ENCODE results near the gene PPP1R13B.

The PPP1R13B gene

DNA sequence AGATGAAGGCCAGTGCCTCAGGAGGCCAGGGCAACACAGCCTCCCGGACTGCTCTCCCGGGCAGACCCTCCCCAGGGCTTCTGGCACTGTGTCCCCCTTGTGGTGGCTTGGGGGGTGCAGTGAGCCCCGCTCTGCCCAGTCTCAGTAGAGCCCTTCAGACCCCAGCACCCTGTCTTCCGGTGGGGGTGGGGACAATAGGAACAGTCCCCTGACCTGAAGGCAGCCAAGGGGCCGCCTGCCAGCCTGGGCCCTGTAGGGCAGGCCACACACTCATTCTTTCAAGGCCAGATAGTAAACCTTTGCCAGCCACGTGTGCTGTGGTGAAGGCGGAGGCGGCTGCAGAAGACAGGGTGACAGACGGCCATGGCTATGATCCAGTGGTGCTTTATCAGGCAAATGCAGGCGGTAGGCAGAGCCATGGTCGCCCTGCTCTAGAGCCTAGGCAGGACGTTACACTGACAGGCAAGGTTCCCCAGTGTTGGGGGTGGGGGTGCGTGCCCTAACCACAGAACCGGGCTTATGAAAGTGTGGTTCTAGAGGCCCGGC, 116.8 kb downstream of the PPP1R13B start:
- ChIA-PET POLR2A (no interaction called here), CTCF (no interaction called here)
- H3K36me3 ChIP-seq (ENCODE audit: control insufficient read depth in 2 of 2, insufficient read depth in 1 of 2, low read length in 2 of 2): peaks cover 0 to 83% of the 10 kb centered on the region in 2 experiments; a peak in 2 of 3 replicates
- no peak overlapping the region for H3K4me3 ChIP-seq (ENCODE audit: low read depth, low read length)
- TF ChIP-seq, protein P1, sequence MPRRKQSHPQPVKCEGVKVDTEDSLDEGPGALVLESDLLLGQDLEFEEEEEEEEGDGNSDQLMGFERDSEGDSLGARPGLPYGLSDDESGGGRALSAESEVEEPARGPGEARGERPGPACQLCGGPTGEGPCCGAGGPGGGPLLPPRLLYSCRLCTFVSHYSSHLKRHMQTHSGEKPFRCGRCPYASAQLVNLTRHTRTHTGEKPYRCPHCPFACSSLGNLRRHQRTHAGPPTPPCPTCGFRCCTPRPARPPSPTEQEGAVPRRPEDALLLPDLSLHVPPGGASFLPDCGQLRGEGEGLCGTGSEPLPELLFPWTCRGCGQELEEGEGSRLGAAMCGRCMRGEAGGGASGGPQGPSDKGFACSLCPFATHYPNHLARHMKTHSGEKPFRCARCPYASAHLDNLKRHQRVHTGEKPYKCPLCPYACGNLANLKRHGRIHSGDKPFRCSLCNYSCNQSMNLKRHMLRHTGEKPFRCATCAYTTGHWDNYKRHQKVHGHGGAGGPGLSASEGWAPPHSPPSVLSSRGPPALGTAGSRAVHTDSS (tag by site-specific recombination; IDR thresholded peaks at IDR 0.05): no peak
- TF ChIP-seq ZNF510 (tag by site-specific recombination; IDR thresholded peaks at IDR 0.05; ENCODE audit: insufficient replicate concordance): no peak
- TF ChIP-seq ZNF24 (tag by site-specific recombination; IDR thresholded peaks at IDR 0.05): no peak
- TF ChIP-seq KLF10 (tag by site-specific recombination; IDR thresholded peaks at IDR 0.05): no peak
- TF ChIP-seq, protein P2, sequence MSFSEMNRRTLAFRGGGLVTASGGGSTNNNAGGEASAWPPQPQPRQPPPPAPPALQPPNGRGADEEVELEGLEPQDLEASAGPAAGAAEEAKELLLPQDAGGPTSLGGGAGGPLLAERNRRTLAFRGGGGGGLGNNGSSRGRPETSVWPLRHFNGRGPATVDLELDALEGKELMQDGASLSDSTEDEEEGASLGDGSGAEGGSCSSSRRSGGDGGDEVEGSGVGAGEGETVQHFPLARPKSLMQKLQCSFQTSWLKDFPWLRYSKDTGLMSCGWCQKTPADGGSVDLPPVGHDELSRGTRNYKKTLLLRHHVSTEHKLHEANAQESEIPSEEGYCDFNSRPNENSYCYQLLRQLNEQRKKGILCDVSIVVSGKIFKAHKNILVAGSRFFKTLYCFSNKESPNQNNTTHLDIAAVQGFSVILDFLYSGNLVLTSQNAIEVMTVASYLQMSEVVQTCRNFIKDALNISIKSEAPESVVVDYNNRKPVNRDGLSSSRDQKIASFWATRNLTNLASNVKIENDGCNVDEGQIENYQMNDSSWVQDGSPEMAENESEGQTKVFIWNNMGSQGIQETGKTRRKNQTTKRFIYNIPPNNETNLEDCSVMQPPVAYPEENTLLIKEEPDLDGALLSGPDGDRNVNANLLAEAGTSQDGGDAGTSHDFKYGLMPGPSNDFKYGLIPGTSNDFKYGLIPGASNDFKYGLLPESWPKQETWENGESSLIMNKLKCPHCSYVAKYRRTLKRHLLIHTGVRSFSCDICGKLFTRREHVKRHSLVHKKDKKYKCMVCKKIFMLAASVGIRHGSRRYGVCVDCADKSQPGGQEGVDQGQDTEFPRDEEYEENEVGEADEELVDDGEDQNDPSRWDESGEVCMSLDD (tag by site-specific recombination; IDR thresholded peaks at IDR 0.05): no peak
- no peak for TF ChIP-seq ZNF501 (tag by site-specific recombination; IDR thresholded peaks at IDR 0.05)
- TF ChIP-seq, protein P3, sequence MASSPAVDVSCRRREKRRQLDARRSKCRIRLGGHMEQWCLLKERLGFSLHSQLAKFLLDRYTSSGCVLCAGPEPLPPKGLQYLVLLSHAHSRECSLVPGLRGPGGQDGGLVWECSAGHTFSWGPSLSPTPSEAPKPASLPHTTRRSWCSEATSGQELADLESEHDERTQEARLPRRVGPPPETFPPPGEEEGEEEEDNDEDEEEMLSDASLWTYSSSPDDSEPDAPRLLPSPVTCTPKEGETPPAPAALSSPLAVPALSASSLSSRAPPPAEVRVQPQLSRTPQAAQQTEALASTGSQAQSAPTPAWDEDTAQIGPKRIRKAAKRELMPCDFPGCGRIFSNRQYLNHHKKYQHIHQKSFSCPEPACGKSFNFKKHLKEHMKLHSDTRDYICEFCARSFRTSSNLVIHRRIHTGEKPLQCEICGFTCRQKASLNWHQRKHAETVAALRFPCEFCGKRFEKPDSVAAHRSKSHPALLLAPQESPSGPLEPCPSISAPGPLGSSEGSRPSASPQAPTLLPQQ (tag by site-specific recombination; IDR thresholded peaks at IDR 0.05): no peak
- no peak for TF ChIP-seq EGR2 (tag by site-specific recombination; IDR thresholded peaks at IDR 0.05; ENCODE audit: low read depth)
- no peak for TF ChIP-seq ZFP3 (tag by site-specific recombination; IDR thresholded peaks at IDR 0.05; ENCODE audit: low read depth)
- no peak for TF ChIP-seq ZNF530 (tag by site-specific recombination; IDR thresholded peaks at IDR 0.05; ENCODE audit: low read depth)
- no peak for TF ChIP-seq ZNF561 (tag by site-specific recombination; IDR thresholded peaks at IDR 0.05; ENCODE audit: borderline replicate concordance)
- TF ChIP-seq, protein P4, sequence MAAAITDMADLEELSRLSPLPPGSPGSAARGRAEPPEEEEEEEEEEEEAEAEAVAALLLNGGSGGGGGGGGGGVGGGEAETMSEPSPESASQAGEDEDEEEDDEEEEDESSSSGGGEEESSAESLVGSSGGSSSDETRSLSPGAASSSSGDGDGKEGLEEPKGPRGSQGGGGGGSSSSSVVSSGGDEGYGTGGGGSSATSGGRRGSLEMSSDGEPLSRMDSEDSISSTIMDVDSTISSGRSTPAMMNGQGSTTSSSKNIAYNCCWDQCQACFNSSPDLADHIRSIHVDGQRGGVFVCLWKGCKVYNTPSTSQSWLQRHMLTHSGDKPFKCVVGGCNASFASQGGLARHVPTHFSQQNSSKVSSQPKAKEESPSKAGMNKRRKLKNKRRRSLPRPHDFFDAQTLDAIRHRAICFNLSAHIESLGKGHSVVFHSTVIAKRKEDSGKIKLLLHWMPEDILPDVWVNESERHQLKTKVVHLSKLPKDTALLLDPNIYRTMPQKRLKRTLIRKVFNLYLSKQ (tag by site-specific recombination; IDR thresholded peaks at IDR 0.05; ENCODE audit: borderline replicate concordance): no peak
- TF ChIP-seq ZNF37A (tag by site-specific recombination; IDR thresholded peaks at IDR 0.05): no peak
- TF ChIP-seq, protein P5, sequence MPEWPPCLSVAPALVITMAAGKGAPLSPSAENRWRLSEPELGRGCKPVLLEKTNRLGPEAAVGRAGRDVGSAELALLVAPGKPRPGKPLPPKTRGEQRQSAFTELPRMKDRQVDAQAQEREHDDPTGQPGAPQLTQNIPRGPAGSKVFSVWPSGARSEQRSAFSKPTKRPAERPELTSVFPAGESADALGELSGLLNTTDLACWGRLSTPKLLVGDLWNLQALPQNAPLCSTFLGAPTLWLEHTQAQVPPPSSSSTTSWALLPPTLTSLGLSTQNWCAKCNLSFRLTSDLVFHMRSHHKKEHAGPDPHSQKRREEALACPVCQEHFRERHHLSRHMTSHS (tag by site-specific recombination; IDR thresholded peaks at IDR 0.05): no peak
- no peak for TF ChIP-seq ZNF514 (tag by site-specific recombination; IDR thresholded peaks at IDR 0.05)
- H3K4me1 ChIP-seq (ENCODE audit: control insufficient read depth, insufficient read depth, low read length): no peaks in the 10 kb centered on the region
- no peak overlapping the region for H3K27ac ChIP-seq (ENCODE audit: extremely low read depth, low read depth, low read length)
- H3K9me3 ChIP-seq (ENCODE audit: control insufficient read depth, insufficient read depth, low read depth, low read length): no peaks in the 10 kb centered on the region

Measured in HEK293 (cell line).